Measurements from ENCODE around the gene ASPDH.
"Not testable (repeated sequence)": the region's sequence is repeated elsewhere in the genome, so short reads cannot be mapped to it uniquely, and the experiment has no call there.

Gene ASPDH

DNA sequence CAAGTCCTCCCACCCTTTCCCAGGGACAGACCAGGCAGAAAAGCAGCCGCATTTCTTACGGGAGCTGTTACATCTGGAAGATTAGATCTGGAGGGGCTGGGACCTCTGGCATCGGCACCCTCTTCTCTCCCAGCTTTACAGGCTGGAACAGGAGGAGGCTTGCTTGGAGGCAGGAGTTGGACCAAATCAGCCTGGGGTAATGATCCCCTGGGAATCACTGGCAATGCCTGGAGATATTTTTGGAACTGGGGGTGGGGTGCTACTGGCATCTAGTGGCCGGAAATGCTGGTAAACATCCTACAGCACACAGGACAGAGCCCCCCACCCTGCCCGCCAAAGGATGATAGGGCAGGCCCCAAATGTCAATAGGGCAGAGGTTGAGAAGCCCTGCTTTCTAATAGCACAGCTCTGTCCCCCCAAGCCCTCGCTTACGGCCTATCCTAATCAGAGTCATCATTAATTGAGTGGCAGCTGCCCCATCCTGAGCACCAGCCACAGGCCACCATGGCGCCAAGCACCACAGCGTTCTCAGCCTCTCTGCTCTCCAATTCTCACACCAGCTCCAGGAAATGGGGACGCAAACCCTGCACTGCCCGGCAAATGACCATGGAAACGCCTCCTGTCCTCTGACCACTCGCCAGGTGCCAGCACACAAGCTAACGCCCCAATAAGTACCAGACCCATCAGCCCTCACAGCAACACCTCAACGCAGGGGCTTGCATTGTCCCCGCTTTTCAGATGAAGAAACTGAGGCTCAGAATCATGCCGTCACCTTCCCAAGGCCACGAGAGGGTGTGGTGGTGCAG is 33.9 kb upstream of the ASPDH start:
- no peak for FAIRE-seq

DNA sequence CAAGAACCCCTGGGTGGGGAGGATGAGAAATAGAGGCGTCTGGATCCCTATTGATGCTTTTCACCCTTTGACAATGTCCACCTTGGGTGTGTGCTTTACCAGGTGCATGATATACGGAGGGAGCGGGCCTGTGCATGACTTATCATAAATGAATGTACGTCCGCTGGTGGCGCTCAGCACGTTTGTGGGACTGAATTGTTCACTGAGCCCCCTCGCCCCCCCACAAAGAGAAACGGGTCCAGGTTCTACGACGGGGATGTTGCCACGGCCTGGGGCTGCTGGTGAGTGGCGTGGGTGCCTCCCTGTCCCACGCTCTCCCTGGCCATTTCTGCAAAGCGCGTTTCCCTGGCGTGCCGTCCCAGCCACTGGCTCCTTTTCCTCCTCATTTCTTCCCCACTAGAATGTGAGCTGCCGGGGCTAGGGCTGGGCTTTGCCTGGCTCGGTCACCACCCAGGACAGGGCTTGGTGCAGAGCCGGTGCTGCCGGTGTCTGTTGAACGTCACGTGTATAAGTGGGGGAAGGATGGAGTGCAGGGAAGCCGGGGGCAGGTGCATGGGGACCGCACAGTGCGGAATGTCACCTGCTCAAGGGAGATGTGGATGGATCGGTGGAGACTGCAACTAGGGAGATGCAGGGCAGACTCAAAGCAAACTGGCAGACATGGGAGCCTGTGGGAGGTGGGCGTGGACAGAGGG is 33.0 kb upstream of the ASPDH start:
- FAIRE-seq, result no peak

DNA sequence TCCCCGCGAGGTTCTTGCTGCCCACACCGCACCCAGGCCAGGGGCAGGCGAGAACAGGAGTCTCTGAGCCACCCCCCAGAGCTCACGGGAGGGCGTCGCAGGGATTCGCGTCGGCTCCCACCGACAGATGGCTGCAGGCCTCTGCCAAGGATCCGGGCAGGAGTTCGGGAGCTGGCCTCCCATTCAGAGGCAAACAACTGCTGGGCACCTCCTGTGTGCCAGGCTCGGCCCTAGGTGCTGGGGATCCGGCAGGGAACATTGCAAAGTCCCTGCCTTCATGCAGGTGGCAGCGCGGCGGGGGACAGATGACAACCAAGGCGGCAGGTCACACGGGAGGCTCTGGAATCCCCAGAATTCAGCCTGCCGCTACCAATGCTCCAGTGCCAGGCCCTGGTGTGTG is 29.2 kb upstream of the ASPDH start:
- FAIRE-seq, result no peak

DNA sequence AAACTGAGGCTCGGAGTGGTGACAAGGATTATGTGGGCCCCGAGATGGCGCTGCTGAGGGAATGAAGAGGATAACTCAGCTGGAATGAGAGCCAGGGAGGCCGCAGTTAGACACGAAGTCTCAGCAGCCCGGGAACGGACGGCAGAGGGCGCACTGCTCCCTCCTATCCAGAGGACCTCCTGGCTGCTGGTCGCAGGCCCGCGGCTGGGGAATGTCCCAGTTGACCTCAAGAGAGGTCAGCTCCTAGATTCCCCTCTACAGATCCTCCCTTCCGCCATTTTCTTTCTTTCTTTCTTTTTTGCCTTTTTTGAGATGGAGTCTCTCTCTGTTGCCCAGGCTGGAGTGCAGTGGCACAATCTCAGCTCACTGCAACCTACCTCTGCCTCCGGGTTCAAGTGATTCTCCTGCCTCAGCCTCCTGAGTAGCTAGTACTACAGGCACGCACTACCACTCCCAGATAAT is 24.1 kb upstream of the ASPDH start:
- FAIRE-seq, result peak; percentile 70

DNA sequence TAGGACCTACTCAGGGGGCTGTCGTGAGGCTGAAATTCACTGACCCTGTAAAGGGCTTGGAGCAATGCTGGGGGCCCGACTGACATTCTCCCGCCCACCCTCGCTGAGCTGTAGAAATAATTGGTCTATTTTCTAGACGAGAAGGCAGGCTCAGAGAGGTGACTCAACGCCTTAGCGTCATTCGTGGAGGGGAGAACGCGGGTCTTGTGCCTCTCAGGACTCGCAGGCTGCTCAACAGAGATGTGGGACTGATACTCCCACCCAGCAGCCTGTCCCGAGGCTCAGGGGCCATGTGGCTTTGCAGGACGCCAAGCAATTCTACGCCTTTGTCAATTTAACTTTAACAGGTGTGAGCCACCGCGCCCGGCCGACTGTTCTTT is 23.6 kb upstream of the ASPDH start:
- FAIRE-seq, result no peak

DNA sequence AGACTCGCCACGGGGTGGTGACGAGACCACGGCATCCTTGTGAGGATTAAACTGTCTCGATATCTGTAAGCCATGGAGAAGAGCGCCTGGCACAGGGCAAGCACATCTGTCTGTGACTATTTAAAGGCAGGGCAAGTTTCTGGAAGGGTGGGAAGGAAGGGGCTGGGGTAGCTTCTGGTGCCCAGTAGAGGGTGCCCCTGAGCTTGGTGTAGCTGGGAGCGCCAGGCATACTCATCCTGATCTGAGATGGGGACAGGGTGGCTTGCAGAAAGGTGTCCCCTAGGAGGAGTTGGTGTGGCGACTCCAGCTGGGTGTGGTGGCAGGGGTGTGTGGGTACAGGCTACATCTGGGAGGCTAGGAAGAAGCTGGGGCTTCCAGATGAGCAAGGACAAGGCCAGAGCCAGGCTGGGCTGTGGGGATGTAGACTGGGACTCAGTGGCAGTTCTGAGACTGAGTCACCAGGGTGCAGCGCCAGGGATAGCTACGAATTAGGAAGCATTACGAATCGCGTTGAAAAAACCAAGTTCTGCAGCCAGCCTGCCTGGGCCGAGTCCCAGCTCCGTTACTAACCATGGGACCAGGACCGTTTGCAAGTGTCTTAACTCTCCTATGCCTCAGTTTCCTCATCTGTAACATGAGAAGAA is 23.1 kb upstream of the ASPDH start:
- FAIRE-seq, result no peak

DNA sequence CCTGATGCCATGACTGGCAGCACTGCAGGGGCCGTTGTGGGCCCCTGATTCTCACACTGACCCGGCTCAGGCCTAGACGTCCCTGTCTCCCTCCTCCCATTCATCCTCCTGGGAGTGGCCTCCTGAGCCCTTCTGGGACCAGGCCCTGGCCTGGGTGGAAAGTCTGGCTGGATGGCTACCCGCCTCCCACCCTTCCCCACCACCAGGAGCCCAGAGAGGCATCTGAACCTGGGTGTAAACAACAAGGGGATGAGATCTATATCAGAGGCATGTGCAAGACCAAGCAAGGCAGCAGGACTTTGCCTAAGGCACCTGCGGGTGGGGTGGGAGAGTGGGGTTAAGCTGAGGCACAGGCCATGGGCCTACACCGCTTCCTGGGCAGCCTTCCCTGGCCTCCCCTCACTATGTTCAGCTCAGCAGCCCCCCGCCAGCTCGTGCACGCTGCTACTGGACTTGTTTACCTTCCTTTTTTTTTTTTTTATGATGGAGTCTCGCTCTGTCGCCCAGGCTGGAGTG is 22.0 kb upstream of the ASPDH start:
- no peak for FAIRE-seq

DNA sequence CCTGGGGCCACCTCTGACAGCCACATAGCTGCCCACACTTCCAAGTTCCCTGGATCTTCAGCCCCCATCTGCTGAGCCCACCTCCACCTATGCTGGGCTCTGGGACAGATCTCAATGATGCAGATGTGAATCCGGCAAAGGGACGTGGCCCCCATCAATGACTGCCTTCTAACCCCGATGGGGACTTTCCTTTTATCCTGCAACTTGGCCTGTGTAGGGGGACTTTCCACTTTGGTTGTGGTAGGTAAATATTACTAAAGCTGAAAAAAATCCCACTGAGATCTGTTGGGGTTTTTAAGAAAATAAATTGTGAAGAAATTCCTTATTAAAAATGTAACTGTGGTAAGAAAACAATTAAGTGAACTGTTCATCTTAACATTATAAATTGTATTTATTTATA is 20.8 kb upstream of the ASPDH start:
- FAIRE-seq, result no peak

DNA sequence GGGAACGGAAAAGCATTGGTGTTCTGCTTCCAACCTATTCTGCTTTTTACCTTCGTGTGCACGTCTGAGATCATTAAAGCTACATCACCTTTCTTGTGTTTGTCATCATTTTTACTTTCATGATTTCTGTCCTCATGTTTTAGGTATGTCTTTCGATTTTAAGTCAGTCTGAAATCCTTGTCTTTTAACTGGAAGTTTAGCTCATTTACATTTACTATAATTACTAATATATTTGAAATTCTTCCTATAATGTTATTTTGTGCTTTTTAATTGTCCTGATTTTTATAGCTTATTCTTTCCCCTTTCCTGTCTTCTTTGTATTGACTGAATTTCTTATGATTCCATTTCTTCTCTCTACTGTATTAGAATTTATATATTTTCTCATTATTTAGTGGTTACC is 19.2 kb upstream of the ASPDH start:
- FAIRE-seq, result no peak

DNA sequence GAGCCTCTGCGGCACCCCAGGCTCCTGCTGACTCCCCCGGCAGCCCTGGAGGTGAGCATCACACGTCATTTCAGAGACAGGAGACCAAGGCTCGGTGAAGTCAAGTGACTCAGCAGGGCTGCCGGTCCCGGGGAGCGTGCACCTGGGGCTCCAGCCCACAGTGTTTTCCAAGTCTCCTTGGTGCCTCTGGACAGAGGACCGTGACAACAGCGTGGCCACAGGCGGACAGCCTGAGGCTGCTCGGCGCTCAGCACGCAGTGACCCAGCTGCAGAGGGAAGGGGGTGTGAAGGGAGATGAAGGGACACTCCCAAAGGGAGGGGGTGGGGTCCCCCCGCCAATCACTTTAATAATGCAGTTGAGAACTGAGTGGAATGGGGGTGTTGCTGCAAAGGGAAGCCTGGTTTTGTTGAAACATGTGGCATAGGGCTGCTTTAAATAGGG is 17.5 kb upstream of the ASPDH start:
- no peak for FAIRE-seq

DNA sequence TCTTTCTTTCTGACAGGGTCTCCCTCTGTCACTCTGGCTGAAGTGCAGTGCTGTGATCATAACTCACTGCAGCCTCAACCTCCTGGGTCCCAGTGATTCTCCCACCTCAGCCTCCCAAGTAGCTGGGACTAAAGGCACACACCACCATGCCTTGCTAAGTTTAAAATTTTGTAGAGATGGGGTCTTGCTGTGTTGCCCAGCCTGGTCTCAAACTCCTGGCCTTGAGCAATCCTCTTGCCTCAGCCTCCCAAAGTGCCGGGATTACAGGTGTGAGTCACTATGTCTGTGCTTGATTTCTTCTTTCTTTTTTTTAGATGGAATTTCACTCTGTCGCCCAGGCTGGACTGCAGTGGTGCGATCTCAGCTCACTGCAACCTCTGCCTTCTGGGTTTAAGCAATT is 14.3 kb upstream of the ASPDH start:
- not testable (repeated sequence) for FAIRE-seq

DNA sequence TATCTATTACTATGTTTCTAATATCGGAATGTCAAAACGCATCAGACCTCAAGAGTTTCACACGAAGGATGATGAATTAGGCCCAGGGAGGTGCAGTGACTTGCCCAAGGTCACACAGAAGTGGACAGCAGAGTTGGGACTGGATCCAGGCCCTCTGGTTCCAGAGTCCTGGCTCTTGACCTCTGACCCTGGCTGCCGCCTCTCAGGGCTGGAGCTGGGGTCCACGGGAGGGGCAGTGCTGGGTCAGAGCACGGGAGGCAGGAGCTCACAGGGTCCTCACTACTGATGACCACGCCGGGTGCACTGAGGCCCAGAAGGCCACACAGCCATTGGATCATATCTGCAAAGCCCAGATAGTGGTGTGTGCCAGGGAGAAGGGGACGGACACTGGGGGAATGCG is 9.2 kb upstream of the ASPDH start:
- no peak for FAIRE-seq

DNA sequence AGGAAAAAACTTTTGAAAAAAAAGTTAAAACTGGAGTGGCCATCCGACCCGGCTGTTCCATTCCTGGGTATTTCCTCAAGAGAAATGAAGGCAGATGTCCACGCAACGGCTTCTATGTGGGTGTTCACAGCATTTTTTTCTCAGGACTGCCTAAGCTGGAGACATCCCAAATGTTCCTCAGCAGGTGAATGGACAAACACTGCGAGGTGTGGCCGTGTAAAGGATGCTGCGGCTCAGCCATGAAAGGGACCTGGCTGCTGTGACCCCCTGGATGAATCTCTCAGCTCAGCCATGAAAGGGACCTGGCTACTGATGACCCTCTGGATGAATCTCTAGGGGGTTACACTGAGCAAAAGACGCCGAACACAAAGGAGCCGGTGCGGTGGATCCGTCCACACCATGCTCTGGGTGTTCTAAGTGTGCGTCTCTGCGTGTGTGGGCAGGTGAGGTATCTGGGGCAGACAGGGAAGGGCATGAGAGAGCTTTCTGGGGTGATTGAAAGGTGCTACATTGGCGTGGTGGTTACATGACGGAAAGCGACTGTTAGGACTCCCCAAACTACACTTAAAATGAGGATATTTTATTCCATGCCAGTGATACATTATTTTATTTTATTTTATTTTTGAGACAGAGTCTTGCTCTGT is 7.2 kb upstream of the ASPDH start:
- FAIRE-seq, result no peak

DNA sequence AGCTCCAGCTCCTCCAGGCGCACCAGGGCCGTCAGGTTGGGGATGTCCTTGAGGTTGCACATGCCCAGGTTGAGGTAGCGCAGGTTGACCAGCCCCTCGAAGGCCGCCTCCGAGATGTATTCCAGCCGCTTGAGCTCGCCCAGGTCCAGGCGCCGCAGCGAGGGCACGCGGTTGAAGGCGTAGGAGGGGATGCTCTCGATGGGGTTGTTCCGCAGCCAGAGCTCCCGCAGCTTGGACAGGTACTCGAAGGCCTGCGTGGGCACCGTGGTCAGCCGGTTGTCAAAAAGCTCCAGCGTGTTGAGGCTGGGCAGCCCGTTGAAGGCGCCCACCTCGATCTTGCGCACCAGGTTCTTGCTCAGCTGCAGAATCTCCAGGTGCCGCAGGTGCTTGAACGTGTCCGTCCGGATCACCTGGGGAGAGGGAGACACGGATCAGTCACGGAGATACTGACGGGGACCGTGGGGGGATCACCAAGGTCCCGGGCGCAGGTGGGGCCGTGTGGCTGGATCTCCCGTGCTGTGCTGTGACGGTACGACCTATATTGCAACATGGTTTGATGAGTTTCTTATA is 5.4 kb upstream of the ASPDH start:
- FAIRE-seq, result no peak

DNA sequence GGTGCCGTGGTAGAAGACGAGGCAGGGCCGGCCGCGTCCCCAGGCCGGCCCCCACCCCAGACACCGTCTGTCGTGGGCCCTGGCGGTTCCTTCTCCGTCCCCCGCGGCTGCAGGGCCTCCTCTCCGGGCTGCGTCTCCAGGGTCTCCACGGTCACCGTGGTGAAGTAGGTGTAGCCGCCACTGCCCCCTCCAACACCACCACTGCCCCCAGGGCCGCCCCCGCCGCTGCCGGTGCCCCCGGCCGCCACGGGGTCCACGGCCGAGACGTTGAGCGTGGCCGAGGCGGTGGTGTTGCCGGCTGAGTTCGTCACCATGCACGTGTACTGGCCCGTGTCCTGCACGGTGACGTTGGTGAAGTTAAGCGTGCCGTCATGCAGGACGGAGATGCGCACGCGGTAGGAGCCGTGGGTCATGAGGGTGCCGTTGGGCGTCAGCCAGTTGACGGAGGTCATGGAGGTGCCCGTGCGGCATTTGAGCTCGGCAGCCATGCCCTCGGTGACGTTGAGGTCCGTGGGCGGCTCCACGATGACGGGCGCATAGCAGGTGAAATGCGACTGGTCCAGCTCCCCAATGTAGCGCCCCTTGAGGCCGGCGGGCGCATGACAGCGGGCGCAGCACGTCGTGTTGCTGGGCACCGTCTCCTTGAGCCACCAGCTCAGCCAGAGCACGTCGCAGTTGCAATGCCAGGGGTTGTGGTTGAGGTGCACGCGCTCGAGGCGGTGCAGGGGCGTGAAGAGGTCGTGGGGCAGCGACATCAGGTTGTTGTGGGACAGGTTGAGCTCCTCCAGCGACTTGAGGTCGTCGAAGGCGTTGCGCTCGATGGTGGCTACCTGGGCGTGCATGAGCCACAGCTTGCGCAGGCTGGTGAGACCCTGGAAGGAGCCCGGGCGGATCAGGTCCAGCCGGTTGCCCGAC is 4.6 kb upstream of the ASPDH start:
- no peak for FAIRE-seq

DNA sequence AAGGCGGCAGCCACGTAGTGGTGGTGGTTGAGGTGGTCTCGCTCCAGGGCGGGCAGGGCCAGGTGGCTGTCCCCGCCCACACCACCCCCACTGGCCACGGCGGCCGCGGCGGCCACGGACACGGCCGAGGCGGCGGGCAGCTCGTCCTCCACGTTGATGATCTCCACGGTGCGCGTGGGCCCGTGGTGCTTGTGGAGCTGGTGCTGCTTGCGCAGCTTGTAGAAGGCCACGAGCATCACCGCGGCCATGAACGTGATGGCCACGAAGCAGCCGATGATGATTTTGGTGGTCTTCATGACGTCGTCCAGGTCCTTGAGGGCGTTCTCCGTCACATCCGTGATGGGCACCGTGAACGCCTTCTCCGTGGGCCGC is 4.0 kb upstream of the ASPDH start:
- no peak for FAIRE-seq

DNA sequence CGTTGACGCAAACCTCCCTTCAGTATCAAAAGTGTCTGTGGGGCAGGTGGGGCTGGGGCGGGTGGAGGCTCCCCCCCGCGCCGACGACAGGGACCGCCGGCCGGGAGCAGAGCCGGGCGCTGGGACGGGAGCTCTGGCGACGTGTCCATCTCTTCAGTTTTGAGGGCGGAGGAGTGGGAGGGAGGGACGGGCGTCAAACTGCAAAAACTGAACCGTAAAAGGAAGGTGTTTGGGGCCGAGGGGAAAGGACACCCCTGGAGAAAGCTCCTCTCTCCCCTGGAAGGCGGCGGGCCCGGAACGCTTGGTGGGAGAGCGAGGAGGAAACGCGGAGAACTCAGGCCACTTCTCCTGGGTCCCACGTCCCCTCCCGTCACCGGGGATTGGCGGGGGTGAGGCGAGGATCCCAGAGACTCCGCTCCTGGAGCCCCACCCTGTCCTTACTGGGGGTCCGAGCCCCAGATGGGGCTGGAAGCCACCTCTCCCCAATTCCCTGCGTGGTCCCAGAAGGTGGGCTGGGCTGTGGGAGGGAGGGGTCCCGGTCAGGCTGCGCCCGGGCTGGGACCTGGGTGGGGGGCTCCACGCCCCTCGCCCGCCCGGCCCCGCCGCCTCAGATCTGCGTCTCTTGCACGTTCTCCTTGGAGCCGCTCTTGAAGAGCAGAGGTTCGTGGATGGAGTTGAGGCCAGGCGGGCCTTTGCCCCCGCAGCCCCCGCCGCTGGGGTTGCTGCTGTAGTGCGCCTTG is 3.4 kb upstream of the ASPDH start:
- no peak for FAIRE-seq

DNA sequence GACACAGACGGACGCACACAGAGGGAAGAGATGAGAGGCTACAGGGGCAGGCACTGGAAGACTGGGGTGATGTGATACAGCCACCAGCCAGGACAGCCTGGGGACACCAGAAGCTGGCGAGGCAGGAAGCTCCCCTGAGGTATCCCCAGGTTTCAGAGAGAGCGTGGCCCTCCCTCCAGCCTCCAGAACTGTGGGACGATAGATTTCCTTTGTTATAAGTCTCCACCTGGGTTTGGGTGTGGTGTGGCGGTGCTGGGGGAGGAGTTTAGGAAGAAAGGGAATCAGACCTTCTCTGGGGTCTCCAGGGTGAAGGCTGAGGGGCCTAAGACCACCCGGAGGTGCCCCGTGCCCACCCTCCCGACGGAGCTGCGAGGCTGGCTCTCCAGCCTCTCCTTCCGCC is 2.7 kb upstream of the ASPDH start:
- FAIRE-seq, result no peak

DNA sequence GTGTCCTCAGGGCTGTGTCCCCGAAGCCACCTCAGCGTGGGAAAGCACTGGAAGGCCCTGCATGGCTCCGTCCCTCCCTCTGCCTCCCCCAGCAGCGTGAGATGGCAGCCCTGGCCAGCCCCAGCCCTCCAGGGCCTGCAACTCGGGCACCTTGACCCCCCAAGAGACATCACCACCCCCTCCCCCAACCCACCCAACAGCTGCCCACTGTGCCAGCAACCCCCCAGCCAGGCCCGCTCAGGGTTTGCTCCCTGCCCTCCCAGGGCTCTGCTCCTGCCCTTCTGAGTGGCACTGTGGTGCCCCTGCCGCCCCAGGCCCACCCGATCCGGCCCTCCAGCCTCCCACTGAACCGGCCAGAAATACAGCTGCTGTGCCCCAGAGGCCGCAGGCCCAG is 1.5 kb upstream of the ASPDH start:
- no peak for FAIRE-seq

DNA sequence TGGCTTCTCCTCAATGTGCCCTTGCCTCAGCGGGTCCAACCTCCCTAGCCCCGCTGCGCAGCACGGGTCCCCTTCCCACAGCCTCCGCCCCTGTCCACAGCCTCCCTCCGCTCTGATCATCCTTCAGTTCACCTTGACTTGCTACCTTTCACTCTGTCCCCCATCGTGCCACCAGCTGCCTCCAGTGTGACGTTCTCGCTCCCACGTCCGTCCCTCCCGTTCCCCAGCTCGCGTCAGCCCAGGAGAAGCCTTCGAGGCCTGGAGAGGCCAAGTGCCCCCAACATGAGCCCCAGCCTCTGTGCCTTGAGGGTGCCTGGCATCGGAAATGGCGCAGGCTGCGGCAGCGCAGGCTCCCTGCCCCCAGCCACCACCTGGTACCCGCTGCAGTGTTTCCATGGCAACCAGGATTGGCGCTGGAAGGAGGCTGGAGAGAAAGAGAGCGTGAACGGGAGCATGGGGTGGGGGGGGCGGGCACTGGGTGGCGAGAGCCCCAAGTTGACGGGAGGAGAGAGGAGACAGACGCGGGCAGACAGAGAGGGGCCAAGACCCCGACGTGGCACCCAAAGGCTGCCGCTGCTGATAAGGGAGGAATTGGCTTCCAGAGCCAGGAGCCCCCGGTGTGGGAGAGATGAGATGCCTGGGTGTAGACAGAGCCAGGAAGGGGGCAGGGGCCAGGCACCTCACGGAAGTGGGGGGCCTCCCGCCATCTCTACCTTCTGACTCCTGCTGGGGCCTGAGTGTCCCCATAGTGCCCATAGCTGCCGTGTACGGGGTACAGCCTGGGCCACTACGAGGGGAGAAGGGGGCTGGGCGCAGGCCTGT is 844 bp upstream of the ASPDH start:
- FAIRE-seq, result no peak
